ENCODE measurements around the gene NR1D2. TPM values are rescaled to one million over a fixed set of nuclear protein-coding genes. Genes with fewer than 3 reads are reported as not detected.
"Not testable (repeated sequence)": the region's sequence is repeated elsewhere in the genome, so short reads cannot be mapped to it uniquely, and the experiment has no call there.

Gene NR1D2
- total RNA-seq, result 24.6 and 34.0 TPM in 2 replicates

- DNase-seq (ENCODE audit: low read depth) (peak; percentile 54), FAIRE-seq (no peak)
- H3K36me3 ChIP-seq (ENCODE audit: control insufficient read depth, insufficient read depth, low read length), result no peaks in the 10 kb centered on the region
- H3K27me3 ChIP-seq (ENCODE audit: control insufficient read depth, insufficient read depth, low read length), result no peaks in the 10 kb centered on the region
- no peak for TF ChIP-seq CTCF (IDR thresholded peaks at IDR 0.05; ENCODE audit: insufficient read depth, low read length, severe bottlenecking)
- peak within 1 kb of the TSS; percentile 70 for H3K4me3 ChIP-seq (ENCODE audit: low read depth, low read length)
Measured at GRCh38 chr3:23944861-23945662, at the start of gene NR1D2. NR1D2 (plus strand) TSS chr3:23945286; CDS start chr3:23945579, 293 bp downstream.

DNA sequence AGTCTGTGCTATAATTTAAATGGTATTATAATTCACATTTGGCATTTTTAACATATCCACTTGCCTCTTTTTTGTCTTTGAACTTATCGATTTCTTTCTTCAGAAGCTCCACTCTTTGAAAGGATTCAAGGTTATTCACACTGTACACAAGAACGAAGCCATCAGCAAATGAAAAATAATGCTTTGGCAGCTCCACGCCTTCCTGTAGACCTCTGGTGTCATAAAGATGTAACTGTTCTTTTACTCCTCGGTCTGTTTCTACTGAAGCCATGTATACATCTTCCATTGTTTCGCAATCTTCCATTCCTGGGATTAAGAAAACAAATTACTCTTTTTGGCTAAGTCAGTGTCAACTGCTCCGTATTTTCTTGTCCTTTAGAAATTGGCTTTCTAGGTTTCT, 44.3 kb upstream of the NR1D2 start:
- Histone ChIP-seq H3K4me3 (ENCODE audit: low read depth, low read length) (no peak overlapping the region), H3K36me3 (ENCODE audit: control insufficient read depth, insufficient read depth, low read length) (no peaks in the 10 kb centered on the region), H3K27me3 (ENCODE audit: control insufficient read depth, insufficient read depth, low read length) (no peaks in the 10 kb centered on the region)
- FAIRE-seq, result no peak
- no peak for TF ChIP-seq CTCF (IDR thresholded peaks at IDR 0.05; ENCODE audit: insufficient read depth, low read length, severe bottlenecking)
- DNase-seq (ENCODE audit: low read depth), result no peak

DNA sequence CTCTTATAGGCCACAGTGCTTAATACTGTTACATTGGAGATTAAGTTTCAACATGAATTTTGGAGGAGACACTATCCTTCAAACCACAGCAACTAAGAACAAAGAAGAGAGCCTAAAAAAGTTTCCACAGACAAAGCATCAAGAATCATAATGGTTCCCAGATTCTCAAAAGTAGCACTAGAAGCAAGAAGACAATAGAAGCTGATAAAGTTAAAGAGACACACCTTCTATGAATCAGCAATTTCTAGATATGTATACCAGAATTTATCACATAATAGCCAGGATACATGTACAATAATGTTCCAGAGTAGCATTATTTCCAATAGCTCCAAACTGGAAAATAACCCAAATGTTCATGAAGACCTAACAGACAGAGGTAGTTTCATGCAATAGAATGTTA, 40.5 kb upstream of the NR1D2 start:
- FAIRE-seq (no peak), DNase-seq (ENCODE audit: low read depth) (no peak)
- H3K27me3 ChIP-seq (ENCODE audit: control insufficient read depth, insufficient read depth, low read length), result no peaks in the 10 kb centered on the region
- no peaks in the 10 kb centered on the region for H3K36me3 ChIP-seq (ENCODE audit: control insufficient read depth, insufficient read depth, low read length)
- H3K4me3 ChIP-seq (ENCODE audit: low read depth, low read length), result no peak overlapping the region
- TF ChIP-seq CTCF (IDR thresholded peaks at IDR 0.05; ENCODE audit: insufficient read depth, low read length, severe bottlenecking), result no peak

- no peak for DNase-seq (ENCODE audit: low read depth)
- H3K36me3 ChIP-seq (ENCODE audit: control insufficient read depth, insufficient read depth, low read length), result no peaks in the 10 kb centered on the region
- no peak overlapping the region for H3K4me3 ChIP-seq (ENCODE audit: low read depth, low read length)
- no peaks in the 10 kb centered on the region for H3K27me3 ChIP-seq (ENCODE audit: control insufficient read depth, insufficient read depth, low read length)
- FAIRE-seq, result no peak
- no peak for TF ChIP-seq CTCF (IDR thresholded peaks at IDR 0.05; ENCODE audit: insufficient read depth, low read length, severe bottlenecking)
Measured at GRCh38 chr3:23909341-23909740, 35.7 kb upstream of the NR1D2 start.

- DNase-seq (ENCODE audit: low read depth), result no peak
- FAIRE-seq, result no peak
- no peak overlapping the region for H3K4me3 ChIP-seq (ENCODE audit: low read depth, low read length)
- no peaks in the 10 kb centered on the region for H3K27me3 ChIP-seq (ENCODE audit: control insufficient read depth, insufficient read depth, low read length)
- H3K36me3 ChIP-seq (ENCODE audit: control insufficient read depth, insufficient read depth, low read length), result no peaks in the 10 kb centered on the region
- TF ChIP-seq CTCF (IDR thresholded peaks at IDR 0.05; ENCODE audit: insufficient read depth, low read length, severe bottlenecking), result no peak
Measured at GRCh38 chr3:23911397-23911796, 33.7 kb upstream of the NR1D2 start.

DNA sequence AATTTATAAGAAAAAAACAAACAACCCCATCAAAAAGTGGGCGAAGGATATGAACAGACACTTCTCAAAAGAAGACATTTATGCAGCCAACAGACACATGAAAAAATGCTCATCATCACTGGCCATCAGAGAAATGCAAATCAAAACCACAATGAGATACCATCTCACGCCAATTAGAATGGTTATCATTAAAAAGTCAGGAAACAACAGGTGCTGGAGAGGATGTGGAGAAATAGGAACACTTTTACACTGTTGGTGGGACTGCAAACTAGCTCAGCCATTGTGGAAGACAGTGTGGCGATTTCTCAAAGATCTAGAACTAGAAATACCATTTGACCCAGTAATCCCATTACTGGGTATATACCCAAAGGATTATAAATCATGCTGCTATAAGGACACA, 32.8 kb upstream of the NR1D2 start:
- not testable (repeated sequence) for H3K27me3 ChIP-seq (ENCODE audit: control insufficient read depth, insufficient read depth, low read length); H3K36me3 ChIP-seq (ENCODE audit: control insufficient read depth, insufficient read depth, low read length); H3K4me3 ChIP-seq (ENCODE audit: low read depth, low read length); DNase-seq (ENCODE audit: low read depth); FAIRE-seq

Measured in bronchial epithelial cell (primary cell).